Endothelial cell of hepatic sinusoid (primary cell): ENCODE data around the gene MAP3K9.

Experiments used
- in situ Hi-C: cut with HindIII; loops from 2 replicates; pipeline ENCODE4 v1.10.0; 2017; ENCODE audit warnings: low sequenced_read_pairs

MAP3K9 gene

DNA sequence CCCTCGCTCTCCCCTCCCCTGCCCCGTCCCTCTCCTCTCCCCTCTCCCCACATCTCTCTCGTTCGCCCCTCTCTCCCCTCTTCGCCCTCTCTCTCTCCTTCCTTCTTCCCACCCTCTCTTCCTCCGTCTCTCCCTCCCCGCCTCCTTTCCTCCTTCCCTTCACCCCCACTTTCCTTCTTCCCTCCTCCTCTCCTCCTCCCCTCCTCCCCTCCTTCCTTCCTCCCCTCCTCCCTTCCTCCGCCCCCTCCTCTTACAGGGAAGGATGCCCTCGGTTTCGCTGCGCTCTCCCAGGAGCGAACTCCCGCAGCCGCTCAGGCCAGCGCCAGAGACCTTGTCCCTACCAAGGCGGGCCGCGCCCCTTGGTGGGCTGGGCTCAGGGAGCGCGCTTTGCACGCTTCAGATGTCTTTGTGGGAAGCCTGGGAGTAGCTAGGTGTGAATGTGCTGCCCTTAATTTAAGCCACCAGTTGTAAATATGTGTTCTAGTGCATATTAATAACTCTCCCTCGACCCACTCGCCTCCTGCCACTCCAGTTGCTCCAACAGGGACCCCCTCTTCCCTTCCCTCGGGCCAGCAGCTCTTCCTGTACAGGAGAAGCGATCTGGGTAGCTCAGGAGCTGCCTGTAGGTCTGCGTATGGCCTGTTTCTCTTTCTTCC is 13.3 kb upstream of the MAP3K9 start:
- in situ Hi-C loops: loop anchor here (5.0 kb wide), 1 partner anchor 35 kb away; no protein-coding TSS in a partner anchor

DNA sequence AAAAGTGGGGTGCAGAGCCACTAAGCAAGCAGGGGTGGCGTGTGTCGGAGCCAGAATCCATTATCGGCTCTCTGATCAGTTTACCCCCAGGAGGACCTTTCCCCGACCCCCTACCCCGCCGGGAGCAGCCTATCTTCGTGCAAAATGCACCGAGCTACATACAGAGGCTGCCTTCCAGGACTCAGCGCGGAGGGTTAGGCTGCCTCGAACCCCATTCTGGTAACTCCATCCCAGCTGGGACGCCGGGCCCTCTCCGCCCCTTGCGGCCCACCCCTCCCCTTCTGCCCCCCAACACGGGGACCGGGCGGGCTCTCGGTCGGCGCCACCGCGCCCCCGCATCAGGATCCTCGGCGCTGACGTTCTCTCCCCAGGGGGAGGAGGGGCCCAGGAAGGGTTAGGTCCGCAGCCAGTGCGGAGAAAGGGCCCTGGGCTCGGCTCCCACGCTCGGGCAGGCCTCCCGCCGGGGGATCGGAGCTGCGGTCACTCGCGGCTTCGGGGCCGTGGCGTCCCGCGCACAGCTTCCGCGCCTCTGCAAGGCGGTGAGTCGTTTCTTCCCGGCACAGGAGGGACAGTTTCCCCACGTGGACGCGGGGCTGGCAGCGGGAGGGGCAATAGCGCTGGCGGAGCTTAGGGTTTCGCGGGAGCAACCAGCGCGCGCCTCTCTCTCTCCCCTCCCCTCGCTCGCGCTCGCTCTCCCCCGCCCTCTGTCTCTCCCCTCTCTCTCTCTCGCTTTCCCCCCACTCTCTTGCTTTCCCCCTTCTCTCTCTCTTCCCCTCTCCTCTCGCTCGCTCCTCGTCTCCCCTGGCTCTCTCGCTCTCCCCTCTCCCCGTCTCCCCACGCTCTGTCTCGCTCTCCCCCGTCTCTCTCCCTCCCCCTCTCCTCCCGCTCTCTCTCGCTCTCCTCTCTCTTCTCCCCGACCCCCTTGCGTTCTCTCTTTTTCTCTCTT is 12.5 kb upstream of the MAP3K9 start:
- in situ Hi-C loops: loop anchor here (5.0 kb wide), 1 partner anchor 35 kb away; no protein-coding TSS in a partner anchor

DNA sequence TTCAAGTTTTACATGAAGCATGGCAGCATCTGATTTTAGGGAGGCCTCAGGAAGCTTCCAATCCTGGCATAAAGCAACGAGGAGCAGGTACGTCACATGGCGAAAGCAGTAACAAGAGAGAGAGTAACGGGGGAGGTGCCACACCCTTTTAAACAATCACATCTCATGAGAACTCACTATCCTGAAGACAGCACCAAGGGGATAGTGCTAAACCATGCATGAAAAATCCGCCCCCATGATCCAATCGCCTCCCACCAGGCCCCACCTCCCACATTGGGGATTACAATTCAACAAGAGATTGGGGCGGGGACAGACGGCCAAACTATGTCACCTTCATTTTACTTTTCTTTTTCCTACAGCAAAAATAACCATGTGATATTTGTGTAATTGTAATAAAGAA is 7.2 kb upstream of the MAP3K9 start:
- in situ Hi-C loops: no loop called here

DNA sequence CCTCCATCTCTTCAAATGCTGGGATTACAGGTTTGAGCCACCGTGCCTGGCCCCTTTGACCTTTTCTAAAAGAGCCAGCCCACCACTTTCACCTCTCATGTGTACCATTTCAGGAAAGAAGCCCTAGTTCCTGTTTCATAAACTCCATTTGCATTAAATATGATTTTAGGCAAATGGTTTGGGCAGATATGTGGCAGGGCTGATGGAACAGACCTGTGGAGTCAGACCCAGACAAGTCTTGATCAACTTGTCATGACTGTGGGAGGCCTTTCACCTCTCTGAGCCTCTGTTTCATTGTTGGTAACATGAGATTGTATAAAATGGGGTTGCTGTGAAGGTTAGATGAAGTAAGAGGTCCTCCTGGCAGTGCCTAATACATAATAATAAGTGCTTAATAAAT is 5.2 kb upstream of the MAP3K9 start:
- in situ Hi-C loops: no loop called here

DNA sequence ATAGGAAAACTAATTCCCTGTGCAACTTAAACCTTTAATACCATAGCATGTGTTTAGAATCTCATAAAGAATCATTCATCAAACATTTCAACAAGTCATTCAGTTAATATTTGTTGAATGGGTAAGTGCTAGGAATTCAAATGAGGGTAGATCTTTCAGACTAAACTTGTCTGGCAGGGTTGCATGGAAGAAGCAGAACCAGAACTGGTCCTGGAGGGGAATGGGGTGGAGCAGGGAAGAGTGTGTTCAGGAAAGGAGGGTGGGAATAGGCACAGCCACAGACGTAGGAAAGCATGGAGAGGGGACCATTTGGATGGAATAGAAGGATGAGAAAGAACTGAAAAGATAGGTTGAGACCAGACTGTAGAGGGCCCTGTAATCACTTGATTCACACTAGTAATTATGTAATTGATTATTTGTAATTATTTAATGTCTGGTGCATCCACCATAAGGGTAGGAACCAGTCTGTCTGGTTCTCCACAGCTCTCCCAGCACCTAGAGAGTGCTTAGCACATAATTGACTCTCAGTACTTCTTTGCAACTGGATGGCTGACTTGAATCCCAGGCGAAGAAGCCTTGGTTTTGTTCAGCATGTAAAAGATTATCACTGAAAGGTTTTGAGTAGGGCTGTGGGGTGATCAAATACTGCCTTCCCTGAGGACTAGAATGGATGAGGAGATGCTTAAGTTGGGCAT is 3.0 kb upstream of the MAP3K9 start:
- in situ Hi-C loops: no loop called here

DNA sequence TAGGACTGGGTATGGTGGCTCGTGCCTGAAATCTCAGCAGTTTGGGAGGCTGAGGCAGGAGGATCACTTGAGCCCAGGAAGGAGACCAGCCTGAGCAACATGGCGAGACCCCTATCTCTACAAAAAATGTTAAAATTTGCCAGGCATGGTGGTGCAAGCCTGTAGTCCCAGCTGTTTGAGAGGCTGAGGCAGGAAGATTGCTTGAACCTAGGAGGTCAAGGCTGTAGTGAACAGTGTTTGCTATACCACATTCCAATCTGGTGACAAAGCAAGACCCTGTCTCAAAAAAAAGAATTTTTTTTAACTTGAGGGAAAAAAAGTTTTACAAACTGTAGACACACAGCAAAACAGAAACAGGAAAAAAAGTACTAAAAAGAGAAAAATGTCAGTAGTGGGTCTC is 2.3 kb upstream of the MAP3K9 start:
- in situ Hi-C loops: no loop called here

DNA sequence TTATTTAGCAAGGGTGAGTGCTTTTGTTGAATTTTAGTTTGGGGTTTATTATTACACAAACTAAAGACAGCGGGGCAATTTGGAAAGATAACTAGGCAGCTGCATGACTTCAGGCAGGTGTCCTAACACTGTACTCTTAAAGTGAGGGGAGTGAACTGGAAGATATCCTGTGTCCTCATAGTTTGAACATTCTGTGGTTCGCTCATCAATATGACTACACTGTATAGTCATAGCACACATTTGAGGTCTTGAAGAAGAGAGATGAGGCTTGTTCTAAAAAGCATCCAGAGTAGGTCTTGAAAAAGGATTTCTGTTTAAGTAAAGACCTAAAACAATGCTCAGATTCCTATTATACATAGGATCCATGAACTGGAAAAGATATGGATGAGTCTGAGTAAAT is 1.7 kb upstream of the MAP3K9 start:
- in situ Hi-C loops: no loop called here

DNA sequence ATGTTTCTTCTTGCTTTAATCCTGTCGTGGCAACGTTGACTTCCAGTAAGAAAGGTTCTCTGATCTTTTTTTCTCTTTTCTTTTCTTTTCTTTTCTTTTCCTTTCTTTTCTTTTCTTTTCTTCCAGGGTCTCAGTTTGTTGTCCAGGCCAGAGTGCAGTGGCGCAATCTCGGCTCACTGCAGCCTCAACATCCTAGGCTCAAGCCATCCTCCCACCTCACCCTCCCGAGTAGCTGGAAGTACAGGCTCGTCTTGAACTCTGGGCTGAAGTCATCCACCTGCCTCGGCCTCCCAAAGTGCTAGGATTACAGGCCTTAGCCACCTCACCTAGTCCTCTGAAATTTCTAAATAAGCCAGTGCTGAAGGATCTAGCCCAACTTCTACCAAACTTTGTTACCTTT is 1.3 kb upstream of the MAP3K9 start:
- in situ Hi-C loops: no loop called here

DNA sequence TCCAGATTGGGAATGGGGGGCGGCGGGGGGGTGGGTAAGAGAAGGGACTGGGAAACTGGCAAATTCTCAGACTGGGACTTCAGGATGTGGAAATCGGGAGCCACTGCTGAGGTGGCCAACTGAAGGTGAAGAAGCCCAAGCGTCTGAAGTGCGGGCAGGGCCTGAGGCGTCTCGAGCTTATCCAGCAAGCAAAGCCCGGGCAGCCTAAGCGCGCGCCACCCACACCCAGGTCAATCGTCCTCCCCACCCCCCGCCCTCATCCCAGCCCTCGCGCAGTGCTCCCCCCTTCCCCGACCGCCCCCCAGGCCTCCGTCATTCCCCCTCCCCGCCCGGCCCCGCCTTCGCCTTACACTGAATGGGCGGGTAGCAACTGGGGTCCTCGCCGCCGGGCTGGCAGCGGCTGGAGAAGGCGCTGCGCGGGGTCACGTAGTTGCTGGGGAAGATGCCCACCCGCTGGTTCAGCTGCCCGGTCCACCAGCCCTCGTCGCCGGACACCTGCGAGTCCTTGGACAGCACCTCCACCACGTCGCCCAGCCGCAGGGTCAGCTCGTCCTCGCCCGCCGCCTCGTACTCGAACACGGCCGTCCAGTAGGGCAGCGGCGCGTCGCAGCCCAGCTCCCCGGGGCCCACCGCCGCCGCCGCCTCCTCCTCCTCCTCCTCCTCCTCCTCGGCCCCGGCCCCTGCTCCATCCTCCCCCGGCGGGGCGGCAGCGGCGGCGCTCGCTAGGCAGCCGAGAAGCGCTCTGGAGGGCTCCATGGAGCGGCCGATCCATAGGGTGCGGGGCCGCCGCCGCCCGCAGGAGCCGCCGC is 693 bp downstream of the MAP3K9 start:
- in situ Hi-C loops: no loop called here

DNA sequence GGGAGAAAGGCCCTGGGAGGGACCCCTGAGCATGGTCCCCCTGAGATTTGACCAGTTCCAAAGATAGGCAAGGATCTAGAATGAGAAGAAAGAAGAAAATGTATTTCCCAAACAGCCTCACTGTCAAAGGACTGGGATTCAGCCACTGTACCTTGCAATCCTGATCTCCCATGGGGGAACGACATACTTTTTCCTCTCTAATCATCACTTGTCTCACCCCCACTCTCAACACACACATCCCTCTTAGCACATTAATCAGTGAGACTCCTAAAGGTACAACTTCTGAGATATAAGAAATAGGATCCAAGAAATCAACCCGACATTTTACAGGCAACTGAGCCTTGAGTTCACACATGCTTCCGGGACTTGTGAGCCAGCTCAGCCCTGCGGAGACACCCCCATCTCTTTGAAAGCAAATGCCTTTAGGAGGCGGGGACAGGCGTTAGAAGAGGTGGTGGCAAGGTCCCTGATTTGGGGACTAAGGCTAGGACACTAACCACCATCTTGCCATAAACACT is 1.4 kb downstream of the MAP3K9 start:
- in situ Hi-C loops: no loop called here

DNA sequence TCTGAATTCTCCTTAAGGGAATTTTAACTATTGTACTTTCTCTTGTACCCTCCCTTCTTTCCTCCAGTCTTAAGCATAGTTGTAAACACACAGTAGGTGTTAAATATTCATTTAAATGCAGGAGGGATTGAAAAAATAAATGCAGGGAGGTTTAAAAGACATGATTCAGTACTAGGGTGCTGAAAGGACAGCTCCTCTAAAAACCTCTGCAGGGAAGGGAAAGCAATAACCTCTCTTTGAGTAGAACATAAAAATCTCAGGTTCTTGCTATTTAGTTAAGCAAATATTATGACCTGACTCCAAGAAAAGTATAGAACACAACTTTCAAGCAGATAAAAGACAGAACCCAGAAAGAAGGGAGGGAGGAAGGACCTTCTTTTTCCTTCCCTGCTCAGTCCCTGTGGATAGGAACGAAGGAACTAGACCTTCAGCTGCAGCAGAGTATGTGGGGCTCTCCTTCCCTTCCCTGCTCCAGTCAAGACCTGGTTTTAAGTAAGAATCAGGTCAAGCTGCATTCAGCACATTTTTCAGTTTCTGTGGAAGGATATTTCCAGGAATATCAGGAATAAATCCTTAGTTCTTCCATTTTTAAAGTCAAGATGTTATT is 4.7 kb downstream of the MAP3K9 start:
- in situ Hi-C loops: no loop called here

DNA sequence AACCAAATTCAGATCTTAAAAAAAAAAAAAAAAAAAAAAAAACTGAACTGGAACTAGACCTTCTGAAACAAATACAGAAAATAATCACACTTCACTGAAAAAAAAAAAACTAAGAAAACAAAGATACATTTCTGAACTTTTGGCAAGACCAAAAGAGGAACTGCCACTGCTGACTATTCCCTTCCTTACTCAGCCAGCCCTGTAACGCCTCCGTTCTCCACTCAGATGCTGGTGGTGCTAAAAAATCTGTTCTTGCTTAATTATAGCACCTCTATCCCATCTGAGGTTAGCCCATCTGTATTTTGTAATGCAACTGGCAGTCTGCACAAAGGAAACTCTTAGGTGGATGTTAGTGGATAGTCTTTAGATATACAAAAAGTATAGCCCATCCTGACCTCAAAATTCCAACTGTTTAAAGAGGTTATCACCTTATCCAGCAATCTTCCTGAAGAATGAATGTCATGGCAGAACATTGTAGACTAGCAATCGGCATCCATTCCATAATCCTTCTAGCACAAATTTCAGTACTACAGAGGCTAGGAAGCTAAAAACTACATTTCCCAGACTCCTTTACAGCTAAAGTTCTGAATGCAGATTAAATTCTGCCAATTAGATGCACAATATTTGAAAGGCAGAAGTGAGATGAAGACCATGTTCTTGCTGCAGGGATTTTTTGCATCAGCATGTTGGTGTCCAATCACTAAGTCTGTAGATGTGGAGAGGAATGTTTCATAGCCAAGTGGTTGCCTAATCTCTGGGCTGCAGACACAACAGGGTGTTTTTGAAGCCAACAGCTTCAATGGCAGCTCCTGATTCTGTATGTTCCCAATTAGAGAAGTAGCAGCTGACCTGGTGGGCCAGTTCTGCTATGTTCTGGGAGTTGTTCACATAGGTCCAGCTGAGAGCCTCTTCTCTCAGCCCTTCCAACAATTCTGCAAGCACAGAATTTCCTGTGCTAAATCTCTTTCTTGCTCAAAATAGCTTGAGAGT is 5.7 kb downstream of the MAP3K9 start:
- in situ Hi-C loops: no loop called here

DNA sequence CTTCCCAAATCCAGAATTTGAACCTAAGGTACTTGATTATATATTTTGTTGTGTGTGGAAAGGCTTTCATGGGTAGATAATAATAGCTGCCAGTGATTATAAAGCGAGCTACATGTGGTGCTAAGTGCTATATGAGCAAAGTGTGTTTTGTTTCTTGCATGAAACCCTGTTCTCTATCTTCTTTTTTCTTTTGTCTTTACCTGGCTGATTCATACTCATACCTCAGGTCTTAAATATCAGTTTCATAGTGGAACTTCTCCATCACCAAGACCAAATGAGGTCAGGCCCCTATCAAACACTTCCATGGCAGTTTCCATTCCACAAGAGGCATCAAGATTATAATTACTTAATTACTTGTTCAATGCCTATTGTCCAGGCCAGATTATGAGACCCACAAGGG is 6.9 kb downstream of the MAP3K9 start:
- in situ Hi-C loops: no loop called here

DNA sequence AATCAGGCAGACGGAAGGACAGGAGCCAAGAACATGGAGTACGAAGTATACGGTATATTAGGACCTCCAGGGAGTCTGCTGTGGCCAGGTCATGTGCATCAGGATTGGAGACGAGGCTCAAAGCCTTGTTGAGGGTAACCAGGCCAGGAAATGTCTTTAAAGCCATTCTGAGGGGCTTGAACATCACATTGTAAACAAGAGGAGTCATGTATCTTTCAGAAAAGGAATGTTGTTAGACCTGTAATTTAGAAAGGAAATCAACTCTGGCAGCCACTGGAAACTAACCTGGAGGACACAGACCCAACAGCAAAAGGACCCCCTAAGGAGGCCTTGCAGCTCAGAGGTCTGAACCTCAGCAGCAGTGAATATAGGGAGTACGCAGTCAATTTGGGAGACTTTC is 7.5 kb downstream of the MAP3K9 start:
- in situ Hi-C loops: no loop called here

DNA sequence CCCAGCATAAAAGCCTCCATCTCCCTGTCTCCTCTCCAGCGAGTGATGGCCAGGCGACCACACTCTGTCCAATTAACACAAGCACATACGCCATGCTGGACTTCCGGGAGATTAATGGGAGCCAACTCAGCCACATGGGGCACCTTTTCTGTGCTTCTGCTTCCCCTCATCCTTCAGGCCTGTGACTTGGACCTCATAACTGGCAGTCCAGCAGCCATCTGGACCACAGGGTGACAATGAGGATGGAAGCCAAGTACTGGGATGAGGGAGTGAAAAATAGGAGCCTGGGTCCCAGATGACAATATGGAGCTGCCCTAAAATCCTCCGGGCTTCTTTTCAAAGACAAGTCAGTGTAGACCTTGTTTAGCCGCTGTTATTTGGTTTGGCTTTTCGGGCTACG is 12.8 kb downstream of the MAP3K9 start:
- in situ Hi-C loops: no loop called here

DNA sequence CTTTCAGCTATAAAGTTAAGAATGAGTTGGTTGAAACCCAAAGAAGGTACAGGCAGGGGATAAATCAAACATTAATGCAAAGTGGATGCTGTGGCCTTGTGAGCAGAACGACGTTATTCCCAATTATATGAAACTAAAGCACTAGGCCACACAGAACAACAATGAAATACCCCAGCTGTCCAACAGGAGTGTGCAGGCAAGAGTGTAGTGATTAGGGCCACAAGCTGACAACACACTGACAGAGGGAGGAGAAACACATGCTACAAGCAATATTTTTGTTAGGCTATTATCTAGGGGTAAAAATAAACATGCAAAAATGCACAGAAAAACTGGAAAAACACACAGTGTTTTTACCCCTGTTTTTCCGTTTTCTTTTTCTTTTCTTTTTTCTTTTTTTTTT is 15.0 kb downstream of the MAP3K9 start:
- in situ Hi-C loops: no loop called here

DNA sequence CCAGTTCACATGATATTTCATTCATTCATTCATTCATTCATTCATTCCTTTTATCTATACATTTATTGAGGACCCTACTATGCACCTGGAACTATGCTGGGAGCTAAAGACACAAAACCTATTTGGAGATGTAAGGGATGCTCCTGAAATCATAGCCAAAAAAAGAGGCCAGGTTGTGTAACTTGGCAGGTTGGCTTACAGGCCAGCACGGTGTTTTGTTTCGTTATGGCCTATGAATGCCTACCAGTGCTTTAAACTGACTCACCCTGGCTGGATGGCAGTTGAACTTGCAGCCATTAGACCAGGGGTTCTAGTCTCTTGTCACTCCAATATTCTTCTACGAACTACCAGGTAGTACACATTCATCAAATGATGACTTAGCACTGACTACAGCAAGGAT is 15.7 kb downstream of the MAP3K9 start:
- in situ Hi-C loops: no loop called here

DNA sequence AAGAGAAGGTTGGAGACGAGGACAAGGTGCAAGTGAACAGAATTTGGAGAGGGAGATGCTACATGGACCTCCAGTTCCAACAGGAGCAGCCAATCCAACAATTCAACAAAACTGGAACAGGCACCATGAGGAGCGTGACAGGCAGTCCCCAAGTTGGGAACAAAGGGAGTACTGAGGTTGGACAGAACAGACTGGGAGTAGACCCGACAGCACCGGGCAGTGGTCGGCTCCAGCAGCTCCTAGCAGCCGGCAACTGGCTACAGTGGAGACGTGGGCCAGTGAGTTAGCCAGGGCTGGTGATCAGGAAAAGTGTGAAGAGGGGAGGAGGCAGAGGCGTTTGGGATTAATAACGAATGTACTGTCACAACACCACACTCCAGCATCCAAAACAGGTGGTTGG is 16.4 kb downstream of the MAP3K9 start:
- in situ Hi-C loops: no loop called here

DNA sequence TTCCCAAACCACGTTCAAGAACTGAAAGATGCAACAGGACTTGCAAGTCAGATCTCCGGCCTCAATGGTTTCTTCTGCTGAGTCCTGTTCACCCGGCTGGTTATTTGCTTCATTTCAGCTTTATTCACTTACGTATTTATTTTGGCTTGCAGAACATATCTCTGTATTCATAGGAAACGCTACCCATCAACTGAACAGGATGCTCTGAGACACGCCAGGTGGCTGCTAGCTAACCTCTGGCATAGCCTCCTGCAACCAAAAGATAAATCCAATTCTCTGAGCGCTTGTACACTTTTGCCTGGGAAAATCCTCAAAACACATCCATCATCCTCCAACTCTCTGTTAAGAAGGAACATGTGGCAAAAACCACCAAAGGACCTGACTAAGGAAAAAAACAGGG is 17.3 kb downstream of the MAP3K9 start:
- in situ Hi-C loops: no loop called here
